ENCODE results near the gene CYB561D1.

The CYB561D1 gene

DNA sequence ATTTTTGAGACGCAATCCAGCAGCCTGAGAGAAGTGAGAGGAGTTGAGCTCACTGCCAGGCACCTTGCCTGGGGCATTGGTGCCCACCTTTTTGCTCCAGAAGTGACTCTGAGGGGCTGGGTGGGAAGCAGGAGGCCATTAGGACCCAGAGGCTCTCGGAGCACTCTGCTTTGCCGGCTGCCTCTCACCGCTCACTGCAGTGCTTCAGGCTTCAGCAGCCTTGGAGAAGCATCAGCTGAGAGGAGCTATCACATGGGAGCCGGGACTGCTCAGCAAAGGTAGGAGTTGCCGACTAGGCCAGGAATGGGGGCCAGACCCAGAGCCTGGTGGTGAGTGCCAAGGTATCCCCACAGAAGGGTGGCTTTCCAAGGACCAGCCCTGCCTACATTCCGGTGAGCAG is 45.8 kb downstream of the CYB561D1 start, which contains the start of gene GPR61:
Gene GPR61, plus strand, starts transcription at position 197 of the 400 bp plus-strand sequence. CDS start 3,151 bp downstream, outside the sequence.
- DNase-seq (ENCODE audit: low read depth in 1 of 2, low spot score in 1 of 2): no peak
- Histone ChIP-seq H3K27me3 (ENCODE audit: insufficient read depth, poor library complexity, severe bottlenecking) (no peaks in the 10 kb centered on the region), H3K27ac (replicated peaks) (no peak within 1 kb of the TSS), H3K4me3 (replicated peaks; ENCODE audit: insufficient read depth, low read length) (no peak within 1 kb of the TSS)
- no peak for TF ChIP-seq GABPA (IDR thresholded peaks at IDR 0.05; ENCODE audit: low read depth)

DNA sequence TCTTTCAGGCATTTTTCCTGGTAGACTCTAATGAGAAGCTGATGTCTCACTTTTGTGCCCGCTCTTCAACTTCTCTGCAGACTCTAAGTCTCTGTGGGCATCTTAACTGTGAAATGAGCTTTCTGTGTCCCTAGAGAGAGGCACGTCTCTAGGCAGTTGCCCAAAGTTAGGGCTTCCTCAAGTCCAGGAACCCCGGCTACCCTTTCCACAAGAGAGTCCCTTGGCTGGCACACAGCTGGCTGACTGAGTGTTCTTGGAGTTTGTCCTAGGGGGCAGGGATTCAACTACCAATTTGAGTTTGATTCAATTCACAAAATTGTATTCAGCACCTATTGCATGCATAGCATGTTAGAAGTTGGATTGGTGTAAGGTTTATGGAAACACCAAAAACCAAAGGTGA is 47.2 kb downstream of the CYB561D1 start:
- TF ChIP-seq GABPA (IDR thresholded peaks at IDR 0.05; ENCODE audit: low read depth) (no peak), POLR2AphosphoS5 (IDR thresholded peaks at IDR 0.05; ENCODE audit: low read depth) (no peak), SPI1 (IDR thresholded peaks at IDR 0.05; ENCODE audit: borderline replicate concordance, low read depth) (no peak)
- TF ChIP-seq, protein P1, sequence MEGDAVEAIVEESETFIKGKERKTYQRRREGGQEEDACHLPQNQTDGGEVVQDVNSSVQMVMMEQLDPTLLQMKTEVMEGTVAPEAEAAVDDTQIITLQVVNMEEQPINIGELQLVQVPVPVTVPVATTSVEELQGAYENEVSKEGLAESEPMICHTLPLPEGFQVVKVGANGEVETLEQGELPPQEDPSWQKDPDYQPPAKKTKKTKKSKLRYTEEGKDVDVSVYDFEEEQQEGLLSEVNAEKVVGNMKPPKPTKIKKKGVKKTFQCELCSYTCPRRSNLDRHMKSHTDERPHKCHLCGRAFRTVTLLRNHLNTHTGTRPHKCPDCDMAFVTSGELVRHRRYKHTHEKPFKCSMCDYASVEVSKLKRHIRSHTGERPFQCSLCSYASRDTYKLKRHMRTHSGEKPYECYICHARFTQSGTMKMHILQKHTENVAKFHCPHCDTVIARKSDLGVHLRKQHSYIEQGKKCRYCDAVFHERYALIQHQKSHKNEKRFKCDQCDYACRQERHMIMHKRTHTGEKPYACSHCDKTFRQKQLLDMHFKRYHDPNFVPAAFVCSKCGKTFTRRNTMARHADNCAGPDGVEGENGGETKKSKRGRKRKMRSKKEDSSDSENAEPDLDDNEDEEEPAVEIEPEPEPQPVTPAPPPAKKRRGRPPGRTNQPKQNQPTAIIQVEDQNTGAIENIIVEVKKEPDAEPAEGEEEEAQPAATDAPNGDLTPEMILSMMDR (IDR thresholded peaks at IDR 0.05; ENCODE audit: insufficient read depth, low read length): no peak
- TF ChIP-seq, protein P2, sequence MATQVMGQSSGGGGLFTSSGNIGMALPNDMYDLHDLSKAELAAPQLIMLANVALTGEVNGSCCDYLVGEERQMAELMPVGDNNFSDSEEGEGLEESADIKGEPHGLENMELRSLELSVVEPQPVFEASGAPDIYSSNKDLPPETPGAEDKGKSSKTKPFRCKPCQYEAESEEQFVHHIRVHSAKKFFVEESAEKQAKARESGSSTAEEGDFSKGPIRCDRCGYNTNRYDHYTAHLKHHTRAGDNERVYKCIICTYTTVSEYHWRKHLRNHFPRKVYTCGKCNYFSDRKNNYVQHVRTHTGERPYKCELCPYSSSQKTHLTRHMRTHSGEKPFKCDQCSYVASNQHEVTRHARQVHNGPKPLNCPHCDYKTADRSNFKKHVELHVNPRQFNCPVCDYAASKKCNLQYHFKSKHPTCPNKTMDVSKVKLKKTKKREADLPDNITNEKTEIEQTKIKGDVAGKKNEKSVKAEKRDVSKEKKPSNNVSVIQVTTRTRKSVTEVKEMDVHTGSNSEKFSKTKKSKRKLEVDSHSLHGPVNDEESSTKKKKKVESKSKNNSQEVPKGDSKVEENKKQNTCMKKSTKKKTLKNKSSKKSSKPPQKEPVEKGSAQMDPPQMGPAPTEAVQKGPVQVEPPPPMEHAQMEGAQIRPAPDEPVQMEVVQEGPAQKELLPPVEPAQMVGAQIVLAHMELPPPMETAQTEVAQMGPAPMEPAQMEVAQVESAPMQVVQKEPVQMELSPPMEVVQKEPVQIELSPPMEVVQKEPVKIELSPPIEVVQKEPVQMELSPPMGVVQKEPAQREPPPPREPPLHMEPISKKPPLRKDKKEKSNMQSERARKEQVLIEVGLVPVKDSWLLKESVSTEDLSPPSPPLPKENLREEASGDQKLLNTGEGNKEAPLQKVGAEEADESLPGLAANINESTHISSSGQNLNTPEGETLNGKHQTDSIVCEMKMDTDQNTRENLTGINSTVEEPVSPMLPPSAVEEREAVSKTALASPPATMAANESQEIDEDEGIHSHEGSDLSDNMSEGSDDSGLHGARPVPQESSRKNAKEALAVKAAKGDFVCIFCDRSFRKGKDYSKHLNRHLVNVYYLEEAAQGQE (IDR thresholded peaks at IDR 0.05; ENCODE audit: insufficient replicate concordance, low read depth): no peak
- no peak overlapping the region for H3K4me3 ChIP-seq (replicated peaks; ENCODE audit: insufficient read depth, low read length)
- no peak overlapping the region for H3K27ac ChIP-seq (replicated peaks)
- H3K27me3 ChIP-seq (ENCODE audit: insufficient read depth, poor library complexity, severe bottlenecking): no peaks in the 10 kb centered on the region
- DNase-seq (ENCODE audit: low read depth in 1 of 2, low spot score in 1 of 2): no peak

DNA sequence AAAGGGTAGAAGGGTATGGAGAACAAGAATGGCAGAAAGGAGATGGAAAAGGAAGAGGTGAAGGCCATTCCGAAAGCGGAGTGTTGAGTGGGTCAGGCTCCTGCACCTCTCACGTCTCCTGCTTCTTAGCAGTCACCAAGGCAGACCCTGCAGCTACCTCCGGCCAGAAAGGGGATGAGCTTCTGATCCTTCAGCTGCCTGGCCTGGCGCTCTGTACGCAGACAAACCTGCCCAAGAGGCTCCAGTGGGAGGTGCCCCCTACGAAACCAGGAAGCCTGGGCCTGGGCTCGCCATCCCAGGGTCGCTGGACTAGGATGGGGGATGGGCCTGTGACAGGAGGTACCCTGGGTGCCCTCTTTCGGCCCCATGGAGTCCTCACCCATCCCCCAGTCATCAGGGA is 48.8 kb downstream of the CYB561D1 start:
- Histone ChIP-seq H3K4me3 (replicated peaks; ENCODE audit: insufficient read depth, low read length) (no peak overlapping the region), H3K27me3 (ENCODE audit: insufficient read depth, poor library complexity, severe bottlenecking) (no peaks in the 10 kb centered on the region), H3K27ac (replicated peaks) (no peak overlapping the region)
- TF ChIP-seq SPI1 (IDR thresholded peaks at IDR 0.05; ENCODE audit: borderline replicate concordance, low read depth) (no peak), GABPA (IDR thresholded peaks at IDR 0.05; ENCODE audit: low read depth) (no peak)
- DNase-seq (ENCODE audit: low read depth in 1 of 2, low spot score in 1 of 2): no peak

DNA sequence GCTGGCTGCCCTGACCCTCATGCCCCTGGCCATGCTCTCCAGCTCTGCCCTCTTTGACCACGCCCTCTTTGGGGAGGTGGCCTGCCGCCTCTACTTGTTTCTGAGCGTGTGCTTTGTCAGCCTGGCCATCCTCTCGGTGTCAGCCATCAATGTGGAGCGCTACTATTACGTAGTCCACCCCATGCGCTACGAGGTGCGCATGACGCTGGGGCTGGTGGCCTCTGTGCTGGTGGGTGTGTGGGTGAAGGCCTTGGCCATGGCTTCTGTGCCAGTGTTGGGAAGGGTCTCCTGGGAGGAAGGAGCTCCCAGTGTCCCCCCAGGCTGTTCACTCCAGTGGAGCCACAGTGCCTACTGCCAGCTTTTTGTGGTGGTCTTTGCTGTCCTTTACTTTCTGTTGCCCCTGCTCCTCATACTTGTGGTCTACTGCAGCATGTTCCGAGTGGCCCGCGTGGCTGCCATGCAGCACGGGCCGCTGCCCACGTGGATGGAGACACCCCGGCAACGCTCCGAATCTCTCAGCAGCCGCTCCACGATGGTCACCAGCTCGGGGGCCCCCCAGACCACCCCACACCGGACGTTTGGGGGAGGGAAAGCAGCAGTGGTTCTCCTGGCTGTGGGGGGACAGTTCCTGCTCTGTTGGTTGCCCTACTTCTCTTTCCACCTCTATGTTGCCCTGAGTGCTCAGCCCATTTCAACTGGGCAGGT is 49.5 kb downstream of the CYB561D1 start:
- no peak for DNase-seq (ENCODE audit: low read depth in 1 of 2, low spot score in 1 of 2)
- TF ChIP-seq POLR2AphosphoS5 (IDR thresholded peaks at IDR 0.05; ENCODE audit: low read depth) (no peak), GABPA (IDR thresholded peaks at IDR 0.05; ENCODE audit: low read depth) (no peak), SPI1 (IDR thresholded peaks at IDR 0.05; ENCODE audit: borderline replicate concordance, low read depth) (no peak)
- TF ChIP-seq, protein P2 (IDR thresholded peaks at IDR 0.05; ENCODE audit: insufficient replicate concordance, low read depth): no peak
- TF ChIP-seq, protein P1 (IDR thresholded peaks at IDR 0.05; ENCODE audit: insufficient read depth, low read length): no peak
- Histone ChIP-seq H3K27ac (replicated peaks) (no peak overlapping the region), H3K27me3 (ENCODE audit: insufficient read depth, poor library complexity, severe bottlenecking) (no peaks in the 10 kb centered on the region), H3K4me3 (replicated peaks; ENCODE audit: insufficient read depth, low read length) (no peak overlapping the region)

Data from HL-60 (cell line).